HL-60/S4 treated with phorbol 12-myristate 13-acetate at 8.2 ng/mL for 4 days and 3 days (cell line): ENCODE measurements around the gene CEP57L1.
"Not testable (repeated sequence)": the region's sequence is repeated elsewhere in the genome, so short reads cannot be mapped to it uniquely, and the experiment has no call there.

Source experiments
- in situ Hi-C: fragments of 300-500 bp; cut with MboI; formaldehyde crosslinking; loops from 2 replicates; pipeline ENCODE4 v1.15.0; 2022; ENCODE audit warnings: low sequenced_read_pairs

Gene CEP57L1

DNA sequence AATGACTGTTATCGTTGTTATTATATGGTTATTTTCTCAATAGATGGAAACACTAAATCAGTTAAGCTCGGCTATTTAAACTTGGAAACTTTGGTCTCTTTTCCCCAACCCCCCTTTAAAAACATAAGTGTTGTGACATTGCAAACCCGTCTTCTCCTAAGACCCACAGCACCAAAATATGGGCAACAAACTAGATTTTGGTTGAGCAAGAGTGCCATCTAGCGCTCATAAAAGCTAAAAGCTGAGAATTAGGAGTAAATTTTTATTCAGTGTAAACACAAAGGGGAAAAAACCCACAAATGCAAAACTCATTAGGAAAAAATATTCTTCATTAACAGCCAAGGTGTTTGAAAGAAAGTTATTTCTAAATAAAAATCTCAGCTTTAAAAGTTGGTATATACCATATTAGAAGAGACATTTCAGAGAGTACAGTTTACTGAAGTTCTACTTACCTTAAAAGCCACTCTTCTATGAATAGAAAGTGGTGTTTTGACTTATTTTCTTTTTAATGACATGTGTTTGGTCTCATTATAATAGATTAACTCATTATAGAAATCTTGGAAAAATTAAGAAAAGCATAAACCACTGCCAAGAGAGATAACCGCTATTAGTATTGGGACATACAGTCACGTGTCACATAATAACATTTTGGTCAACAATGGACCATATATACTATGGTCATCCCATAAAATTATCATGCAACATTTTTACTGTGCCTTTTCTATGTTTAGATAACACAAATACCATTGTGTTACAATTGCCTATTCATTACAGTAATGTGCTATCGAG lies 21.8 kb upstream of the CEP57L1 start:
- in situ Hi-C loops: no loop called here

DNA sequence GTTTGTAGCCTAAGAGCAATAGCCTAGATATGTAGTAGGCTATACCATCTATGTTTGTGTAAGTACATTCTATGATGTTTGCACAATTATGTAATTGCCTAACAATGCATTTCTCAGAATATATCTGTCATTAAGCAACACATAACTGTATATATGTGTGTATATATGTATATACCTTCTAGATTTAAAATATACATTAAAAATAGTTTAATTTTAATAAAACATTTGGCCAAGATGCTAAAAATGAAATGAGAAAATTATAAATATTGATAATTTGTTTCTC lies 21.2 kb upstream of the CEP57L1 start:
- in situ Hi-C loops: no loop called here

DNA sequence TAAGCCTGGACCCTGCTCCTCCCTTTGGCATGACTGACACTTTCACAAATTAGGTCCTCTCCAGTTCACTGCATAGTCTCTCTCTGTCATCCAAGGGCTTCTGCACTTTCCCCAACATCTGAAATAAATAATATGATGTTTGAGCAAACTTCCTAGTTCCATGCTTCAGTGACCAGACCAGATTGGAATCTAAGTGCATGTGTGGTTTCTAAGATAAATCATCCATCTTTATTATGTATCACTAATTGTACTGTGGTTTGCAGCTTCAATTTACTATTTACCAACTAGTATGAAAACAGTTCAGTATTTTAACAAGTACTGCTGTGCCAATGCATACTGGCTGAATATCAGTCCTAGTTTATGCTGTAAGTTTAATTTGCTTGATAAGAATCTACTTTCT lies 19.4 kb upstream of the CEP57L1 start:
- in situ Hi-C loops: no loop called here

DNA sequence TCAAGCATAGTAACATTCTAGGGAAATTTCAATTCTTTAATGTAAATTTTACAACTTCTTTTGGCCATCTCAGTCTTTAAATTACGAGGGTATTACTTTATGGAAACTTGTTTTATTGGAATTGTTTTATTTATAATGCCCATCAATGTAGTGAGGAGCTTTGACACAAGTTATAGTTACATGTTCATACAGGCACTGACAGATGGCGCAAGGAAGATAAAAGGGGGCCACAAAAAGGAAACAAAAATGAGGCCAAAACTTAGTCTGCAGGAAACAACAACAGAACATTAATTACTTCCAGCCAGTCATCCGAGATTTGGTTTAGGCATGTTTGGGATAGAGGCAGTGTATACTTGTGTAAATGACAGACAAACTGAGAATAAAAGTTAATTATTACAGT lies 18.9 kb upstream of the CEP57L1 start:
- in situ Hi-C loops: no loop called here

DNA sequence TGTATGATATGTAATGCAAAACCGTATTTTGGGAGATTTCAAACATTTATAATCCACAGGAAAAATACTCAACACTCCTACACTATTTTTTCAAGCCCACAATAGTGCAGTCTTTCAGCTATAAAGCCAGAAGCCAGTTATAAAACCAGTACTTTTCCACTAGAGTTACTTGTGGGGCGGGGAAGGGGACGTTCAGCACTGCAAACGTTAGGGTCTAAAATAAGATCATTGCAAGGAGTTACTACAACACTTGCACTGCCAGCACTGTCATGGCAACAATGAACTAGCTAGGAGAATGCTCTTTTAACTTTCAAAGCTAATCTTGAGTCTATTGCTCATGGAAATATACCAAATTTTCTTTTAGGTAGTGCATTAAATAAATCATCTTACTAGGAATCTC lies 15.3 kb upstream of the CEP57L1 start:
- in situ Hi-C loops: no loop called here

DNA sequence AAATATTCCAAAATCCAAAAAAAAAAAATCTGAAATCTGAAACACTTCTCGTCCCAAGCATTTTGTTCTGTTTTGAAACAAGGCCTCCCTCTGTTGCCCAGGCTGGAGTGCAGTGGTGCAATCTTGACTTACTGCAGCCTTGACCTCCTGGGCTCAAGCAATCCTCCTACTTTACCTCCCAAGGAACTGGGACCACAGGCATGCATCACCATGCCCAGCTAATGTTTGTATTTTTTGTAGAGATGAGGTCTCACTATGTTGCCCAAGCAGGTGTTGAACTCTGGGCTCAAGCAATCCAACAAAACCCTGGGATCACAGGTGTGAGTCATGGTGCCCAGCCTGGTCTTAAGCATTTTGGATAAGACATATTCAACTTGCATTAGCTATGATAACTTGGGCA lies 14.3 kb upstream of the CEP57L1 start:
- in situ Hi-C loops: no loop called here

DNA sequence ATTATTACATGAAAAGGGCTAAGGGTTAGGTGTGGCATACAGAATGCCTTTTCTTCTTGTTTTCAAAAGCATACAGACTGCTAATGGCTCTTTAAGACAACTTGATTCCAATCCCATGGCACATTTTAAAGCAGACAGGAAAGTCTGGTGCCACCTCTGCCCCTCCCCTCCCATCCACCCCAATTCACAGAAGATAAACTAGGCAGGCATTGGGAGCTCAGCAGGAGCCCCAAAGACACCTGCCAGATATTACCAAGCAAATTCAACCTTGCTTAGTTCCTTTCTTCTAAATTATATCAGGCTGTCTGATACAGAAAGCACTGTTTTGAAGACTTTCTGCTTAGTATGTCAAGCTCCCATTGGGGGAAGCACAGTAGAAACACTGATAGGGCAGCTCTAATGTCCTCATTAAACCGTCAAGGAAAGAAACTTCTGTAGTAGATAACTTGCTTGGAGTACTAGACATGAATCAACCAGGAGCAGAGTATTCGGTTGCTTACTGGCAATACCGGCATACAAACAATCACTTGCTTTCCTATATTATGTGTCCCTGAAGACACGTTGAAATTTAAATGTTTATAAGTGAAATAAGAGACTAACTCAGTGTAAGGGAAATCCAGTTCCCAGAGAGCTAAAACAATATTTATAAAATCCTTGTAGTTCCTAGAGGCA lies 13.7 kb upstream of the CEP57L1 start:
- in situ Hi-C loops: no loop called here

DNA sequence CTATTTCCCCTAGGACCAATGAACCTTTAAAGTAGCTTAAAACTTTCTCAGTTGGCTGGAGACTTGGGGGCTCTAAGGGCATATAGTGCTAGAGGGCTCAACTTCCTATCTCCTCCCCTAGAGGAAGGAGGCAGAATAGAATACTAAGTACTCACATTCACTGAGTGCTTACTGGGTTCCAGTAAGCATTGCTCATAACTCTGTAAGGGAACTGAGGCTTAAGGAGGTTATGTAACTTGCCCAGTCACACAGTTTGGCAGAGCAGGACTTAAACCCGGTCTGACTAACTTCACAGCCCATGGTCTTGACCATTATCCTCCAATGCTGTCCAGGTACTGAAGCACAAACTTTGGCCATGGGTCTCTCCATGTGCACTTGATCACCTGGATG lies 13.1 kb upstream of the CEP57L1 start:
- in situ Hi-C loops: no loop called here

DNA sequence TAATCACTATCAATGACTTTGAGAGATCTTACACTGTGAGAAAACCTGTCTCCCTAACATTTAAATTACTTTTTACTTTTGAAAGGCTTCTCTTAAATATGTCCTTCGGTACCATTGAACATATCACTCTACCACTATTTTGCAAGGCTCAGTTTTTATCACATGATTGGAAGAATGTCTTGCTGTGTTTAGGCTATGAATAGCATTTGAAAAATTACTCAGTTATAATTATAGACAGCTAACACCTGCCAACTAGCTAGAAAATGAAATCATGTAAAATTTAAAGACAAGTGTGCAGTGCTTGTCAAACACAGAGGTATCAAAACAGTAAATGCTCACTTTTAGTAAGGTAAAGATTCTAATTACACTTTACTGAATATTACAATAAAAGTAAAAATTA lies 11.7 kb upstream of the CEP57L1 start:
- in situ Hi-C loops: no loop called here

- in situ Hi-C loops: not testable (repeated sequence)
These were observed 11.2 kb upstream of the CEP57L1 start for GRCh38 chr6:109084146-109084545.

DNA sequence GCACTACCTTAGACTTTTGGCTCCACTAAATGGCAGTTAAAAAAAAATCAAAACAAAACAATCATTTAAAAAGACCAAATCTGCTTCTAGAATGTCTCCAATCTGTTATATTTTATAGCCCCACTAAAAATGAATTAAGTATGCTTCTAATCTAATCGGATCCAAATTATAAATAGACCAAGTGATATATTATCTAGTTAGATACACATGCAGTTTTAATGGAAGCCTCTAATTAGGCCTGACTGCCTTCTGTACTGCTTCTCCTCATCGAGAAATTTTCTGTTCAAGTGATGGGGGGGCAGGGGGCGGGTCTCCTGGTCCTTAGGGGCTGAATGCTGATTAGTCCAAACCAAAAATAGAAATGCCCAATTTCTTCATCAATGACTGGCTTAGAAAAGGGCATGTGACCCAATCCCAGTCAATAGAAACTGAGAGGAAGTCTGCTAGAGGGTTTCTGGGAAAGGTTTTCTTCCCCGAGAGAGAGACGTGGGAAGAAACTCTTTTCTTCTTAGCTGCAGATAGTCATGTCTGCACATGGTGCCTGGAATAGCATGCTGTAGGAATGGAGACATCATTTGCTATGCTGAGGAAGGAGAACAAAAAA lies 7.5 kb upstream of the CEP57L1 start:
- in situ Hi-C loops: no loop called here

DNA sequence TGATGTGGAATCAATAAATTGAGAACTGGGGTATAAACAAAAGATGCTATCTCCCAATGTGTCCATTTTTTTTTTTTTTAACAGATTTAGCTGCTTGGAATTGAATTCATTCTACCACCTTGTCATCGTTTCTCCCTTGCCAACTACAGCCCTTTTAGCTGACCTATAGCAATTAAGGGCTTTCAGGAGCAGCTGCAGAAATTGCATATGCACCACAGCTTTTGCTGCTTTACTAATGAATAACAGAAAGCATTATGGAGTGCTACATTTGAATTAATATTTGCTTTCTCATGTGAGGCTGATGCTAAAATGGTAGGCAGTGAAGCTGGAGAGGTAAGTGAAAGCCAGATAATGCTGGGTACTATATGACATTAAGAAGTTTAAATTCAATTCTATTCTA lies 6.3 kb upstream of the CEP57L1 start:
- in situ Hi-C loops: no loop called here

DNA sequence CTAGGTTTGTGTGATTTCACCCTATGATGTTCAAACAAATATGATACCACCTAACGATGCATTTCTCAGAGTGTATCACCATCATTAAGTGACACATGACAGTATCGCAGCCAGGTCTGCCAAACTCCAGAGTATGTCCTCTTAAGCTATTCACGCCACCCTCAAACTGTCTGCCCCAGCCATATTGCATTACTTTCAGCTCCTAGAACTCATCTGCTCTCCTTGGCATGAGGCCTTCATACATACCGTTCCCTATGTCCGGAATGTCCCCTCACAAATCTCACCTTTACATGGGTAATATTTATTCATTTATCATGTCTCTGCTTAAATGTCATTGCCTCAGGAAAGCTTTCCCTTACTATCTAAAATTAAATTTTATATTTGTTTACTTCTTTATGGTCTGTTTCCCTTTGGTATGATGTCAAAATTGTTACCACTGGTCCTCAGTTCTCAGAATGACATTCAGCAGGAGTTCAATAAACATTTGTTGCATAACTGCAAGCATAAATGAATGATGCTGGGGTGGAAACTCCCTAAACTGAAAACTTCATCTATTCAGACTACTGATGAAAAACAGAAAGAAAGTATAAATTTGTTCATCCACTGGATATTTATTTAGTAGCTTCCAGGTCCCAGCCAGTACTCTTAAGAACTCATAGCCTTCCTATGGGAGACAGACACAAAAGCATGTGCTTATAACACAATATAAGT lies 3.8 kb upstream of the CEP57L1 start:
- in situ Hi-C loops: no loop called here

DNA sequence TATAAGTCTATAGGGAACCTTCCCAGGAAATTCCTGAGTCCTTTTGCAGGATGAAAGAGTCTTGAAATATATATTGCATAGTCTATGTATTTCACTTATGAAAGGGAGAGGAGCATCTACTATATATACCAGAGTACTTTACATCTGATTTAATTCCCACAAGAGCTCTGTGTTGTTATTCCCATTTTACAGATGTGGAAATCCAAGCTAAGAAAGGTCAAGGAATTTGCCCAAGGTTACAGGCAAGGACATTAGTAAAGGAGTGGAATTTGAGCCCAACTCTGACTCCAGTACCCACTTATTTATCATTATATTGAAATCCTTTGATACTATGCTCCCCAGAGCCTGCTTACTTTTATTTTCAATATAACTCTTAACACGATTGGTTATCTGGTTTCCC lies 3.2 kb upstream of the CEP57L1 start:
- in situ Hi-C loops: no loop called here

DNA sequence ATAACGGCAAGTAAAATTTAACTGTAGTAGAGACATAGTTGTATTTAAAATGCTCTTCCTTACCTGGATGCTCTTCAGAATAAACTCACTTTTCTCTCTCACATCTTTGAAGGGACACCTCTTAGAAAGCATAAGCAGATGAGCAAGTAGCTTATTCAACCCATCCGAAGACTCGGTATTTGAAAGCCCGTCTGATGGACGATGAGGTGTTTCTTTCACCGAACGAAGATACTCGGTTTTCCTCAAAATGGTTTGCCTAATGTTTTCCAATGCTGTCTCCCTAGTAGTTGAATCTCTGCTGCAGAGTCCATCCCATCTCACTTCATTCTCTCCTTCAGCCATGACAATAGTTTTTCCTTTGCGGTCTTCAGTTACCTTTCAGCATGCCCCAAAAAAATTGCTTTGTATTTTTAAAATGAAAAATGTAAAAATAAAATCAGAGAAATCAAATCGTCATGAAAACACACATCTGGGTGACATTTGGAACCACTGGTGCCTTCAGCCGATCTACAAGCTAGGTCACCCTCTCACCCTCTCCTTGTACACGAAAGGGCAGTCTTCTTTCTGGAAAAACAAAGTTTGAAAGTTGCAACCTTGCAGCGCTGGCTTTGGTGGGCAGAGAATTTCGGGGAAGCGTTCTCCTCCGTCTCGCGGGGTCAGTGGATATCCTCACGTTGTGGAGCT lies 1.4 kb upstream of the CEP57L1 start:
- in situ Hi-C loops: no loop called here

- in situ Hi-C loops: no loop called here
These were observed 781 bp upstream of the CEP57L1 start, which contains the start of gene SESN1 for GRCh38 chr6:109094416-109095035. Gene SESN1, minus strand, starts transcription at chr6:109094846. Its CDS starts 773 bp downstream, at chr6:109094073.

GRCh38 chr6:109095835-109096084 lies 453 bp downstream of the CEP57L1 start:
- in situ Hi-C loops: no loop called here

DNA sequence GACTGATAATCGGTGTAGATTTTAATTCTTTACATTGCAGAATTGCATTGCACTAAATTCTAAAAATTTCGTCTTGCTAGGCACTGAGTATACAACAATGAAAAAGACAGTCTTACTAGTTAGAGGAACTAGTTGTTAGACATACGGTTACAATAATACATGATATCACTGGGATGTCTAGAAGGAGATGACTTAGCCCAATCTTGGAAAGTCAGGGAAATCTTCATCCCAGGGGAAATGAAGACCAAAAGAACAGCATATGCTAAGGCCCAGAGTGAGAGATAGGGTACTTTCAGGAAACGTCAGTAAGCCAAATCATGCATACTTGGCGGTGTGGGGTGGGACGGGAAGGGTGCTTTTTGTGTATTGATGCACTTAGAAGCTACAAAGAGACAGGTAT lies 901 bp downstream of the CEP57L1 start:
- in situ Hi-C loops: no loop called here

- in situ Hi-C loops: no loop called here
These were observed 2.4 kb downstream of the CEP57L1 start for GRCh38 chr6:109097661-109098060.

DNA sequence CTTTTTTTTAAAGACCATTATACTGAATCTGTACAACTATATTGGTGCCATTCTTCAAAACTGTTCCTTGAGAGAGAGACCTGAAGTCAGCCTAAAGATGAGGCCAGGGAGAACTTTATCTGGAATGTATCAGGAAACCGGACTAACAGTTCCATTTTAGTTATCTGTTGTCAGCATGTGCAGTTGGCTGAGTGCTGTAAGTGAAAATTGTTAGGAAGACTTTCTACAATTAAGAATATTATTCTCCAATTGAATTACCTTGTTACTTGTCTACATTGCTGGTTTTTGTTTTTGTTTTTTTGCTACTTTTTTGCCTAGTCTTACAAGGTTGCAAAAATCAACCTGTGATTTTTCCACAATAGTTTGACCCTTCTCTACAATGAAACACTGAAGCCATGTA lies 7.5 kb downstream of the CEP57L1 start:
- in situ Hi-C loops: no loop called here

DNA sequence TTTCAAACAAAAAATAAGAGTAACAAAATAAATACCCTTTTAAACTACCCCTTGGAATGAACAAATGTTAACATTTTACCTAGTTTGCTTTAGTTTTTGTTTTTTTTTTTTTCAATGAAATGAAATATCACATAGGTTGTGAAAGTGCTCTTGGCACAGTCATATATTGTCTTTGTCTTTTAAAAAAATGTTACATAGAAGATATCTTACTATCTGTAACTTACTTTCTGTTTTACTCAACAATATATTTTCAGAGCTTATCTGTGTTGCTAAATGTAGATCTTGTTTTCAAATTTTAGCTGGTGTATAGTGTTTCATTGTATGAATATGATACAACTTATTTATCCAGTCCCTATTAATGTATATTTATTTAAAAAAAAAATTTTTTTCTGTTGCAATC lies 8.6 kb downstream of the CEP57L1 start:
- in situ Hi-C loops: no loop called here
